Spleen (tissue), 7 donors: ENCODE measurements around the gene SLC19A3.

Experiments used
- CTCF ChIP-seq, 11 experiments: fragments of 200-600 bp in 7 of 11; fragments of 450-650 bp in 4 of 11; sonication (generic) in 4 of 11; IDR thresholded peaks in 8 of 11; conservative IDR thresholded peaks in 3 of 11; 1 replicate in 7 of 11; 2 replicates in 4 of 11; pipeline versions ENCODE4 v1.4.0 to v1.8.0; 2016 to 2021; ENCODE audit warnings: antibody characterized with exemption in 11 of 11, inconsistent platforms in 4 of 11, mild to moderate bottlenecking in 1 of 11
- POLR2A ChIP-seq, 3 donors: fragments of 450-650 bp; IDR thresholded peaks; one replicate each; pipeline ENCODE4 v1.5.1; 2017; ENCODE audit warnings: antibody characterized with exemption in 3 of 3, mild to moderate bottlenecking in 1 of 3
- donor health status: DM: no; HTN: no; CAD: no; lungs with moderate emphysema.
- donor health status: DM: no; HTN: no; CAD: no.
- donor health status: DM: no; HTN: no; CAD: no.

GRCh38 chr2:227706859-227707258 is 11.0 kb downstream of the SLC19A3 start:
- TF ChIP-seq CTCF (IDR thresholded peaks at IDR 0.05 in 8 of 11, conservative IDR thresholded peaks at IDR 0.05 in 3 of 11) (no peak), POLR2A (IDR thresholded peaks at IDR 0.05) (no peak)
